GM12892 (cell line): ENCODE results near the gene RAP1GAP2.
"Not testable (repeated sequence)": the region's sequence is repeated elsewhere in the genome, so short reads cannot be mapped to it uniquely, and the experiment has no call there.

Experiments
- POLR2A ChIP-seq: IDR thresholded peaks from 2 replicates; pipeline ENCODE4 v1.6.1; 2011; ENCODE audit warnings: low read depth, low read length, control low read depth
- POLR2AphosphoS5 ChIP-seq: IDR thresholded peaks from 2 replicates; pipeline ENCODE4 v1.6.1; 2011; ENCODE audit warnings: low read depth, low read length, control low read depth
- TAF1 ChIP-seq: IDR thresholded peaks from 2 replicates; pipeline ENCODE4 v1.6.1; 2011; ENCODE audit warnings: low read depth, mild to moderate bottlenecking, control low read depth, low read length, borderline replicate concordance

DNA sequence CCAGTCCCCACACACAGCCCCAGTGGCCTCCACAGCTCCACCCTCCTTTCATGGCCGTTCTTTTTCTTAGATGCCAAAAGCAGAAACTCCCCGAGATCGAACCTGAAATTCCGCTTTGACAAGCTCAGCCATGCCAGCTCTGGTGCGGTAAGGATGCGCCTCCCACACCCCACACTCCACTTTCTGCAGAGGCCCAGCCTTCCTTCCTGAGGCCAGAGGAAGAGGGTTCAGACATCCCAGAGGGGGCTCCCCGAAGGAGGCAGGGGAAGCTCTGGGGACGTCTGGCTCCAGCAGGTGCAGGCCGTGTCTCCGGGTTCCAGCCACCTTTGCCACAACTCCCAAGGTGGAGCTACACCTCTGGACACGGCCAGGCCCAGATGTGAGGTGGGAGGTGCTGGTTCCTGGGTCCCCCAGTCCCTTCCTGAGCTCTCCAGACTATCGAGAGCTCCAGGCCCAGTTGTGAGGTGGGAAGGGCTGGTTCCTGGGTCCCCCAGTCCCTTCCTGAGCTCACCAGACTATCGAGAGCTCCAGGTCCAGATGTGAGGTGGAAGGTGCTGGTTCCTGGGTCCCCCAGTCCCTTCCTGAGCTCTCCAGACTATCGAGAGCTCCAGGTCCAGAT lies 234.7 kb downstream of the RAP1GAP2 start:
- not testable (repeated sequence) for TF ChIP-seq TAF1, POLR2AphosphoS5, POLR2A
